ENCODE data around the gene CLSTN2.
A peak's percentile ranks its signal among the peaks of the same experiment; 100 is the strongest.

Gene CLSTN2

GRCh38 chr3:140373234-140373633 is 438.2 kb downstream of the CLSTN2 start:
- DNase-seq (ENCODE audit: low spot score) (no peak), FAIRE-seq (no peak)

- FAIRE-seq (no peak), DNase-seq (ENCODE audit: low spot score) (no peak)
Observed at GRCh38 chr3:140375002-140375401, 440.0 kb downstream of the CLSTN2 start.

- DNase-seq (ENCODE audit: low spot score) (no peak), FAIRE-seq (no peak)
Observed at GRCh38 chr3:140376136-140376889, 441.3 kb downstream of the CLSTN2 start.

- FAIRE-seq (no peak), DNase-seq (ENCODE audit: low spot score) (no peak)
Observed at GRCh38 chr3:140377644-140378043, 442.7 kb downstream of the CLSTN2 start.

- FAIRE-seq (no peak), DNase-seq (ENCODE audit: low spot score) (no peak)
Observed at GRCh38 chr3:140378571-140379340, 443.8 kb downstream of the CLSTN2 start.

- FAIRE-seq: no peak
Observed at GRCh38 chr3:140384028-140384771, 449.2 kb downstream of the CLSTN2 start.

GRCh38 chr3:140384876-140385275 is 449.9 kb downstream of the CLSTN2 start:
- FAIRE-seq: no peak
- no peak for DNase-seq (ENCODE audit: low spot score)

More at GRCh38 chr3:140384028-140384771, 449.2 kb downstream of the CLSTN2 start:
- DNase-seq (ENCODE audit: low spot score): no peak

- FAIRE-seq: no peak
- no peak for DNase-seq (ENCODE audit: low spot score)
Observed at GRCh38 chr3:140386357-140387100, 451.5 kb downstream of the CLSTN2 start.

- DNase-seq (ENCODE audit: low spot score) (no peak), FAIRE-seq (no peak)
Observed at GRCh38 chr3:140387244-140387643, 452.3 kb downstream of the CLSTN2 start.

GRCh38 chr3:140388202-140388922 is 453.4 kb downstream of the CLSTN2 start:
- DNase-seq (ENCODE audit: low spot score) (no peak), FAIRE-seq (no peak)

GRCh38 chr3:140391061-140391460 is 456.1 kb downstream of the CLSTN2 start:
- DNase-seq (ENCODE audit: low spot score): peak; percentile 10
- no peak for FAIRE-seq

- FAIRE-seq (no peak), DNase-seq (ENCODE audit: low spot score) (no peak)
Observed at GRCh38 chr3:140394488-140395133, 459.6 kb downstream of the CLSTN2 start.

GRCh38 chr3:140395134-140396075 is 460.4 kb downstream of the CLSTN2 start:
- DNase-seq (ENCODE audit: low spot score): no peak
- FAIRE-seq: no peak

GRCh38 chr3:140396110-140396509 is 461.1 kb downstream of the CLSTN2 start:
- no peak for FAIRE-seq
- no peak for DNase-seq (ENCODE audit: low spot score)

GRCh38 chr3:140397847-140398246 is 462.9 kb downstream of the CLSTN2 start:
- FAIRE-seq: no peak
- no peak for DNase-seq (ENCODE audit: low spot score)

GRCh38 chr3:140398387-140398786 is 463.4 kb downstream of the CLSTN2 start:
- DNase-seq (ENCODE audit: low spot score) (no peak), FAIRE-seq (no peak)

- DNase-seq (ENCODE audit: low spot score) (no peak), FAIRE-seq (no peak)
Observed at GRCh38 chr3:140399871-140400270, 464.9 kb downstream of the CLSTN2 start.

- FAIRE-seq (no peak), DNase-seq (ENCODE audit: low spot score) (no peak)
Observed at GRCh38 chr3:140403079-140403478, 468.1 kb downstream of the CLSTN2 start.

- no peak for DNase-seq (ENCODE audit: low spot score)
- no peak for FAIRE-seq
Observed at GRCh38 chr3:140403608-140404007, 468.6 kb downstream of the CLSTN2 start.
